HS-27A (cell line): ENCODE data around the gene RAX2.
"Not testable (repeated sequence)": the region's sequence is repeated elsewhere in the genome, so short reads cannot be mapped to it uniquely, and the experiment has no call there.

ENCODE experiments used
- DNase-seq: peaks from one replicate; pipeline ENCODE4 v3.0.0-alpha.2; 2012; ENCODE audit warnings: low read depth, missing footprints

Gene RAX2

DNA sequence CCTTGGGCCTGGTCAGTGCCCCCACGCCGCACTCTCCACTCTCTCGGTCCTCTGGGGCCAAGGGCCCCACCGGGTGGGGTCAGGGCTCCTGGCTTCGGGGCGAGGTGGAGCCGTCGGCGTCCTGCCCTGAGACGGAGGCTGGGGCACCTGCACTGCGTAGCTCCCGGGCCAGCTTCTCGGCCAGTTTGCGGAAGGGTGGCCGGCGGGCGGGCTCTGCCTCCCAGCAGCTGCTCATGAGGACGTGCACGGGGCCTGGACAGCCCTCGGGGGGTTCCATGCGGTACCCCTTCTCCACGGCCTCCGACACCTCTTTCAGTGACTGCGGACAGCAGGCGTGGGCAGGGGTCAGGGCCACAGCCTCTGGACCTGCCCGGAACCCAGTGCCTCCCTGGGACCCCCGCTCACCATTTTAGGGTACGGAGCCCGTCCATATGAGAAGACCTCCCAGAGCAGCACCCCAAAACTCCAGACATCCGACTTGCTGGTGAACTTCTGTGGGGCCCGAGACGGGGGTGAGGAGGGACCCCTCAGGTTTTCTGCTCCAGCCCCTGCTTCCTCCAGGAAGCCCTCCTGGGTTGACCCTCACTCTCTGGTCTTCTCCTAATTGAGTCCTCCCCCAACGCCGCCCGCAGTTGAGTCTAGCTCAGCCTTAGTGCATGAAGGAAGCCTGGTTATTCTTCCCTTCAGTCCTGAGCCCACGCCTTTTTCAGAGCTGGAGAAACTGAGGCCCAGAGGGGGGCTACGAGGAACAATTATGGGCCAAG lies 6.3 kb upstream of the RAX2 start:
- no peak for DNase-seq

- no peak for DNase-seq
Measured at GRCh38 chr19:3776479-3777040, 4.5 kb upstream of the RAX2 start.

DNA sequence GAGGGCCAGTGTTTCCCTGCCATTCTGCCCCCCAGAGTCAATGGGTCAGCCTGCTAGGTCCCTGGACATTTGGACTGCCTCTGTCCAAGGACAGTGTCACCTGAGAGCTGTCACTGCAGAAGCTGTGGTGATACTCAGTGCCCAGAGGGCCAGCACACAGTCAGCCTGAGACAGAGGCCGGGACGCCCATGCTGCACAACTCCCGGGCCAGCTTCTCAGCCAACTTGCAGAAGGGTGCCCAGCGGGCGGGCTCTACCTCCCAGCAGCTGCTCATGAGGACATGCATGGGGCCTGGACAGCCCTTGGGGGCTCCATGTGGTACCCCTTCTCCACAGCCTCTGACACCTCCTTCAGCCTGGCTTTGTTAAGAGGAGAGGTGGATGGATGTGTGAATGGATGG lies 3.8 kb upstream of the RAX2 start:
- no peak for DNase-seq

GRCh38 chr19:3775374-3775711 lies 3.3 kb upstream of the RAX2 start:
- no peak for DNase-seq

DNA sequence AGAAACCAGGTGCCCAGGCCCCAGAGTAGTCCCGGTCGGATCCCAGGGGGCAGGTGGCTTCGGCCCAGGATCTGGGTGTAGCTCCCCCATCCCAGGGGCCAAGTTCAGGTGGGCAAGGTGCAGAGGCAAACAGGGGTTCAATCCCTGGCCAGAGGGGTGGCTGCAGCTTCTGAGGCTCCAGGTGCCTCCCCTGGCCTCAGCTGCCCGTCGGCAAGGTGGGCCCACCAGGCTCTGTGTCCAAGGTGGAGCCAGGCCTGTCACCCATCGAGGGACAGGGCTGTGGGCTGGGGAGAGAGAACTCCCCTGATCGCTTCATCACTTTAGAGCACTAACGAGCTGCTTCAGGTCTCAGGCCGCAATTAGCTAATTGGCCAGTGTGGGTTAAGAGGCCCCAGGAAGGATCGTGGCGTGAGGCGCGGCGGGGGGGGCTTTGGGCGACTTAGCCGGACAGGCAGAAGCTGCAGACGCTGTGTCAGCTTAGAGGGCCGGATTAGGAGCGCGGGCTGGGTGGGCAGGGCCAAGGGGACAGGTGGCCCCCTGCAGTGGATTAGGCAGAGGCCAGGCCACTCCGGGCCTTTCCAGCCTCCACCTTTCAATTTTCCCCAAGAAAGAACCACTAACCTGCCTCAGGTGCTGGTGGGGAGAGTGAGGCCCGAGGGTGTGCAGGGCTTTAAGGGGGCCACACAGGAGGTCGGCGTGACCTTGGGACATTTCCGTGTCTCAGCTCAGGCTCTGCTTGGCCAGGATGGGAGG lies 2.8 kb upstream of the RAX2 start:
- no peak for DNase-seq

DNA sequence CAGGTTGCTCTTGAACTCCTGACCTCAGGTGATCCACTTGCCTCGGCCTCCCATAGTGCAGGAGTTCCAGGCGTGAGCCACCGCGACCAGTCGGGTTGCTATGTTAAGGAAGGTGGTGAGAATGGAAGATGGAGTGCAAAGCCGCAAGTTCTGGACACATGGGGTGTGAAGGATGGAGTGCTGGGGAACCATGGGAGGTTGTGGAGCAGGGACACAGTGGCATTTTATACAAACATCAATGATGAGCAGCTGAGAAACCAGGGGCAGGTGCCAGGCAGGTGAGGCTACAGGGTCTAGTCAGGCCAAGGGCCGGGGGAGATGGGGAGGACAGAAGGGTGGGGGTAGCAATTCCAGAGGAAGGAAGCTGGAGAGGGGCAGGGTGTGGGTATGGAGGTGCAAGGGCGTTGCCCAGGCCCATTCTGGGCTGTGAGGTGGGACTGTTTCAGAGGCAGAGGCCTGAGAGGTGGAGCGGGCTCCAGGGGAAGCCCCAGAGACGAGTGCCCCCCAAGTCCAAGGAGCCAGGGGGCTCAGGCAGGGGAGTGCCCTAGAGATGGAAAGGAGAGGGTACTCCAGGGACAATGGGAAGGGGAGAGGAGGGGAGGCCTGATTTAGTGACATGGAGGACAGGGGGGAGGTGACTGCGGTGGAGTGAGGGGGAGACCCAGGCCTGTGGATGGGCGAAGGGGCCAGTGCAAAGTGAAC lies 1.9 kb upstream of the RAX2 start:
- DNase-seq, result no peak

DNA sequence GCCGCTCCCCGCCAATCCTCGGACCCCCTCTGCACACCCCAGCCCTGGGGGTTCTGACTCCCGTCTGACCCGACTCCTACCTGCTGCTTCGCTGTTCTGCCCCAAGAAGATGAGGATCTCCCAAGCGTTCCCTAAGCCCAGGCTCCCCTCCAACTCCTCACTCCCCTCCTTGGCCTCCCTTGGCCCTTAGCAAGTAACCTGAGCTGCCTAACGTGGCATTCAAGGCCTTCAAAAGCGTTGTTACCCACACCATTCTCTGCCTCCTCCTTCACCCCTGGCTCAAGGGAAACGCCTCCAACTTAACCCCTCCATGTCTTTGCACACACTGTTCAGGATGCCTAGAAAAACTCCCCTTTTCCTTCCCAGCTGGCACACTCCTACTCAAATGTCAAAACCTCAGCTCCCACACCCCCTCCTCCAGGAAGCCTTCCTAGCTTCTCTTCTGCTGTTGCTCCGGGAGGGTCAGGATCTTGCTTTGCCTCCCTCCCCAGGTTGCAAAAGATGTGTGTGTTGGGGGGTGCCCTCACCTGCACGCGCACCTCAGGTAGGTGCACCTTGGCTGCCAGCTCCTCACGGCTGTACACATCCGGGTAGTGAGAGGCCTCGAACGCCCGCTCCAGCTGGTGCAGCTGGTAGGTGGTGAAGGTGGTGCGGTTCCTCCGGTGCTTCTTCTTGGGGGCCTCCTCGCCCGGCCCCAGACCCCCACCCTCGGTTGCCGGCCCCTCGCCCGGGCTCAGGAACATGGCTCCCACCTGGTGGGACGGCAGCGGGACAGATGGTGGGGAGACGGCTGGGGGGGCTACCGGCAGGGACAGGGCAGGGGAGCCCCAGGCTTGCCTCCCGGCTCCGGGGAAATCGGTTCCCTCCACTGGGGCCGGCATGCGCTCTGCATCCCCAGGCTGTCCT lies 775 bp downstream of the RAX2 start:
- no peak for DNase-seq

DNA sequence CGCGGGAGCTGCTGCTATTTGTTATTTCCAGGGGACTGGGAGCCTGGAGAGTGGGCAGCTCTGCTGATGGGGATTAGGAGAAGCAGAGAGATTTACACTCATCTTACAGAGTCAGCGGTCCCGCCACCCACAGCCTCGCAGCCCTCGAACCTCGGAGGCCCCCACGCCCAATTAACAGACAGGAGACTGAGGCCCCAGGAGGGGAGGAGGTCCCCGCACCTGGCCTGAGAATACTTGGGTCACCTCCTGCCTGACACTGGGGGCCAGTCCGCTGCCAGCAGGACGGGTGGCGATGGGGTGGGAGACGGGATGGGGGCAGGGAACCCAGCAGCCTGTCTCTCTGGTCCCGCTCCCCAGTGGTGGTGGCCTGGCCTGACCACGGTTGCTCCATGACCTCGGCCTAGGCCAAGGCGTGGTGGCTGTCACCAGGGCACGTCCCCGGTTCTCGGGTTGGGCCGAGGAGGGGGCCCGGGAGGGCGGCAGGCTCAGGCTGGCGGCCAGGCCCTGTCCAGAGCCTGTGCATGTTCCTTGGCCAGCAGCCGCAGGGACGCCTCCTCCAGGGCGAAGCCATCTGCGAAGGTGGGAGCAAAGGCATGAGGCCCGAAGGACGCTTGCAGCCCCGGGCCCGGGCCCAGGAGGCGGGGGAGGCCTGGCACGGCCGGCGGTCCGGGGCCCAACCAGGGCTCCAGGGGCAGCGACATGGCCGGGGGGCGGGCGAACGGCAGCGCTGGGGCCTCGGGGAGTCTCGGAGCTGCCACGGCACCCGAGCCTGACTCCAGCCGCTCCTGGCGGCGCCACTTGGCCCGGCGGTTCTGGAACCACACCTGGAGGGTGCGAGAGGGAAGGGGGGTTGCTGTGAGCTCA lies 1.7 kb downstream of the RAX2 start:
- no peak for DNase-seq

- DNase-seq, result no peak
Measured at GRCh38 chr19:3769494-3769893, 2.5 kb downstream of the RAX2 start.

DNA sequence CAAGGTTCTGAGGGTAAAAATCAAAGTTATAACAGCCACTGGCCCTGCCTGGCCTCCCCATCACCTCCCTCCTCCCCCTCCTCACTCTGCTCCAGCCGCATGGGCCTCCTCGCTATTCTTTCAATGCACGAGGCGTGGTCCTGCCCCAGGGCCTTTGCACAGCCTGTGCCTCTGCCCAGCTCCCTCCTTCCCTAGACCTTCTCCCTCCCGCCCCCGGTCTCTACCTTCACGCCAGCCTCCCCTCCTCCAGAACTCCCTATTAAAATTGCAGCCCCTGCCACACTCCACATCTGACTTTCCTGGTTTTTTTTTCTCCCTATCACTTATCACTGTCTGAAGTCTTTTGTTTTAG lies 3.3 kb downstream of the RAX2 start:
- DNase-seq, result no peak

GRCh38 chr19:3768015-3768747 lies 3.8 kb downstream of the RAX2 start:
- no peak for DNase-seq

GRCh38 chr19:3767050-3767449 lies 5.0 kb downstream of the RAX2 start:
- no peak for DNase-seq

- no peak for DNase-seq
Measured at GRCh38 chr19:3766520-3766919, 5.5 kb downstream of the RAX2 start.

GRCh38 chr19:3765757-3766156 lies 6.3 kb downstream of the RAX2 start:
- not testable (repeated sequence) for DNase-seq

DNA sequence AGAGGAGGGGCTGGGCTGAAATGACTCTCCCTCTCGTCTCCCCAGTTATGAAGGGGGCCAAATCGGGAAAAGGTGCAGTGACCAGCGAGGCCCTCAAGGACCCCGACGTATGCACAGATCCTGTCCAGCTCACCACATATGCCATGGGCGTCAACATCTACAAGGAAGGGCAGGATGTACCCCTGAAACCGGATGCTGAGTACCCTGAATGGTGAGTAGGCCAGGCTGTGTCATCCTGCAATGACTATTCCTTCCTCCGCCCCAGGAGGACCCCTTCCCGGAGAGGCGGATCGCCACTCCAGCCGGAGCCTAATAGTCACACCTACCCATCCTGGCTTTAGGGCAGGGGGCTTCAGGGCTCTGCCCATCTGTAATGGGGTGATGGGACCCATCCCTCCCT lies 6.9 kb downstream of the RAX2 start:
- DNase-seq, result no peak

DNA sequence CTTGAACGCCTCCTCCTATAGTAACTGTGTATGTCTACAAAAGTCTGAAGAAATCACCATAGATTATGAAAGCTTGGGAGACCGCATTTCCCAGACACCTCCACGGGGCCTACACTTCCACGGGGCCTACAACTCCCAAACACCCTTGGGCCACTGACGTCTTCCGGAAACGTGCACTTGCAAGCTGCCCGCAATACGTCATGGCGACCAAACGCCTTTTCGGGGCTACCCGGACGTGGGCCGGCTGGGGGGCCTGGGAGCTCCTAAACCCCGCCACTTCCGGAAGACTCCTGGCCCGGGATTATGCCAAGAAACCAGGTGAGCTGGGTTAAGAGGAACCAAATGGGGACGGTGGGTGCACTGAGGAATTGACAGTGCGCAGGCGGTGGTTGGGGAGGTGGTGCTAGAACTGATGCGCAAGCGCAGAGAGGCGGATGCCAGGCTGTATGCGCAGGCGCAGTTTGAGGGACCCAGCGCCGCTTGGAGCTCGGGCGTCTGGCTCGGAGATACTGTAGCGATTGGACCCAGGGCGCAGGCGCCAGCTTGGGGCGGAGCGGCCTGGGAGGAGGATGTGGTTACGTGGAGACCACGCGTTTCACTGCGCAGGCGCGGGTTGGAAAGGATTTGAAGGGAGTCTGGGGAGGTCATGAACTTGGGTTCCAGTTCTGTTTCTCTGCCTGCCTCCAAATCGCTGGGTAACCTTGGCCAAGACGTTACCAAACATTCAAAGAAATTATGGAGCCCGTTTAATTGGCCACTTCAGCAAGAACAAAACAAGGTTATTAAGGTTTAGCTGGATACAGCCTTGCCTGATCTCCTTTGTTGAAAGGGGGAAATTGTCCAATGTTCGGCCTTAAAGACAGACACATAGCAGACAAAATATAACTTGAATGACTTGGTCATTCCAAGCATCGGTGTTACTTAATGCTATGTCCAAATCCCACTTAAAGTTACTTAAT lies 9.2 kb downstream of the RAX2 start, which contains the start of gene MRPL54:
MRPL54 (plus strand) TSS at position 182 of the 959 bp plus-strand sequence; CDS start at position 201, 19 bp downstream.
- peak; percentile 96 for DNase-seq

DNA sequence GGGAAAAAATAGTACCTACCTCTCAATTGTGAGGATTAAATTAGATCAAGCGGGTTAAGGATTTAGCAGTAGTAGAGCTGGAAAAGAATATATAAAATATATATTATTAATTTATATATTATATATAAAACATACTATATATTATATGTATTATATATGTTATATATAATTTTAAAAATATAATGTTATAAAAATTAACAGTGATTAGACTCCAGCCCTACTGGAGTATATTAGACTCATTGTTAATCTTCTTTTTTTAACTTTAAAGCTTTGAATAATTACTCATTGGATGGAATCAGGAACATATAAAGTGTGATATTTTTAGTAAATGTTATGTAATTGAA lies 9.9 kb downstream of the RAX2 start:
- no peak for DNase-seq

DNA sequence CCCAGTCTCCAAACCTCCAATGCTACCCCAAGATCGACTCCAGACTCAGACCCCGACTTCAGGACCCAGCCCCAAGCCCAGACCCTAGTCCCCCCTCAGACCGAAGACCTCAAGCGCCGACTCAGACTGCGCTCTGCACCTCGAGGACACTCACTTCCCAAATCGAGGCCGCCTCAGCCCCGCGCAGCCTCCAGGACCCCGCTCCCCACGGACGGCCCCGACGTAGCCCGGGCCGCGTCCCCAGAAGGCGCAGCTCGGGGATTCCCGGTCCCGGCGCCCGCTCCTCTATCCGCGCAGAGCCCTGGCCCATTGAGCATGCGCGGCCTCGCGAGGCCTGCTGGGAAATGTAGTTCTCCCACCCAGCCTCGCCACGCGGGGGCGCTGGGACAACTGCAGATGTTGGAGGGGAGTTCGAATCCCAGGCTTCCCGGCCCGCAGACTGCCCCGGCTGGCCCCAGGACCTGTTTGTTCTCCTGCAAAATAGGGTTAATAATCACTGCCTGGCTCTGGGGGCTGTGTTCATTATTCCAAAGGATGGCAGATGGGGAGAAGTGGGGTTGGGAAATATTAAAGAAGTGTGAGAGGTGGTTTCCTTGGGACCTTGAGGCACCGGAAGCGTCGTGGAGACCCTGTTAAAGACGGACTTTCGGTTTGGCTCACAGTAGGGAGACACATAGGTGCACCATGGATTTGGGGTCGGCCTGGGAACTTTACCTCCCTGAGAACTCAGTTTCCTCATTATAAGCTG lies 10.5 kb downstream of the RAX2 start, which contains the start of gene APBA3:
APBA3 (minus strand) TSS at position 311 of the 748 bp plus-strand sequence. CDS start 1,428 bp downstream, outside the sequence.
- DNase-seq, result peak; percentile 70
